ENCODE results near the gene CTNNA3. TPM values are rescaled to one million over a fixed set of nuclear protein-coding genes. Genes with fewer than 3 reads are reported as not detected.

Gene CTNNA3
- total RNA-seq, 1 experiment from 2014 or later: 0.32 TPM

GRCh38 chr10:66842371-66842770 lies 853.6 kb downstream of the CTNNA3 start (continued):
- TF ChIP-seq CTCF (IDR thresholded peaks at IDR 0.05 in 2 of 3, conservative IDR thresholded peaks at IDR 0.05 in 1 of 3; ENCODE audit: borderline replicate concordance in 1 of 3, insufficient read depth in 1 of 3, low read depth in 2 of 3, low read length in 2 of 3): no peak

GRCh38 chr10:66838656-66839055 lies 857.3 kb downstream of the CTNNA3 start:
- no peaks in the 10 kb centered on the region for H3K27me3 ChIP-seq (ENCODE audit: insufficient read depth, low read length)
- H3K9me3 ChIP-seq (ENCODE audit: control insufficient read depth in 1 of 2, insufficient read depth in 1 of 2, low read depth in 1 of 2, low read length in 2 of 2): no peaks in the 10 kb centered on the region
- no peaks in the 10 kb centered on the region for H4K20me1 ChIP-seq (ENCODE audit: insufficient read depth)
- peaks cover 0 to 28% of the 10 kb centered on the region in 2 experiments; a peak in 2 of 4 replicates for H3K4me1 ChIP-seq (ENCODE audit: control insufficient read depth in 1 of 2, insufficient read depth in 2 of 2, low read length in 2 of 2)
- no peak overlapping the region for H3K9ac ChIP-seq (ENCODE audit: low read length)
- intact Hi-C loops (cut with micrococcal nuclease): no loop called here
- no TSS peak for BruUV-seq (replicated peaks)
- H3K27ac ChIP-seq (ENCODE audit: low read depth, low read length): no peak overlapping the region
- POLR2A ChIA-PET: no interaction called here
- TF ChIP-seq SP1 (IDR thresholded peaks at IDR 0.05; ENCODE audit: low read depth): no peak
- TF ChIP-seq JUND (IDR thresholded peaks at IDR 0.05): no peak
- TF ChIP-seq EZH2phosphoT487 (IDR thresholded peaks at IDR 0.05; ENCODE audit: borderline replicate concordance): no peak
- TF ChIP-seq ATF3 (IDR thresholded peaks at IDR 0.05): no peak
- no peak for TF ChIP-seq POLR2A (IDR thresholded peaks at IDR 0.05; ENCODE audit: borderline replicate concordance, extremely low read depth, insufficient read depth, insufficient read length)
- no peak for TF ChIP-seq SIN3A (IDR thresholded peaks at IDR 0.05; ENCODE audit: low read depth)
- no peak for TF ChIP-seq MAX (IDR thresholded peaks at IDR 0.05)
- TF ChIP-seq CBX3 (IDR thresholded peaks at IDR 0.05; ENCODE audit: low read depth): no peak
- no peak for TF ChIP-seq FOSL1 (IDR thresholded peaks at IDR 0.05; ENCODE audit: low read depth)
- ATAC-seq (no peak), DNase-seq (ENCODE audit: low read depth, low spot score) (no peak)
- H3K9me2 ChIP-seq (ENCODE audit: insufficient read depth): no peaks in the 10 kb centered on the region
- CTCF ChIA-PET: no interaction called here
- H3K4me2 ChIP-seq (ENCODE audit: low read length): no peak overlapping the region
- H3K79me2 ChIP-seq (ENCODE audit: insufficient read depth, low read length): no peaks in the 10 kb centered on the region
- H2AFZ ChIP-seq (ENCODE audit: low read depth, low read length, poor library complexity, severe bottlenecking): no peak overlapping the region
- RAD21 ChIA-PET (ENCODE audit: low non-redundant PET in 1 of 2, low total read pairs in 2 of 2, uncharacterized antibody in 2 of 2, unreplicated experiment in 2 of 2): no interaction called here
- no peak overlapping the region for H3K4me3 ChIP-seq (replicated peaks in 1 of 2; ENCODE audit: low read depth in 1 of 2, low read length in 2 of 2)
- H3K36me3 ChIP-seq (ENCODE audit: control insufficient read depth in 1 of 2, insufficient read depth in 2 of 2, low read length in 2 of 2): no peaks in the 10 kb centered on the region
